Activated CD4-positive, alpha-beta T cell treated with anti-CD3 and anti-CD28 coated beads for 48 hours (primary cell): ENCODE data around the gene HSPA4.
"Not testable (repeated sequence)": the region's sequence is repeated elsewhere in the genome, so short reads cannot be mapped to it uniquely, and the experiment has no call there.

Experiments used
- DNase-seq: peaks from one replicate; pipeline ENCODE4 v3.0.0-alpha.2; 2020

The HSPA4 gene

GRCh38 chr5:133051061-133051541 lies 712 bp upstream of the HSPA4 start:
- no peak for DNase-seq

GRCh38 chr5:133052317-133053175 lies 733 bp downstream of the HSPA4 start:
- peak; percentile 83 for DNase-seq

- DNase-seq, result no peak
Measured at GRCh38 chr5:133053448-133053847, 1.6 kb downstream of the HSPA4 start.

- DNase-seq, result no peak
Measured at GRCh38 chr5:133054697-133055471, 3.1 kb downstream of the HSPA4 start.

GRCh38 chr5:133056891-133057290 lies 5.1 kb downstream of the HSPA4 start:
- no peak for DNase-seq

GRCh38 chr5:133059621-133060020 lies 7.8 kb downstream of the HSPA4 start:
- DNase-seq, result no peak

GRCh38 chr5:133062276-133062675 lies 10.5 kb downstream of the HSPA4 start:
- no peak for DNase-seq

GRCh38 chr5:133063965-133064364 lies 12.2 kb downstream of the HSPA4 start:
- no peak for DNase-seq

- DNase-seq, result no peak
Measured at GRCh38 chr5:133065471-133065870, 13.7 kb downstream of the HSPA4 start.

- no peak for DNase-seq
Measured at GRCh38 chr5:133066045-133066444, 14.2 kb downstream of the HSPA4 start.

GRCh38 chr5:133072021-133072420 lies 20.2 kb downstream of the HSPA4 start:
- no peak for DNase-seq

GRCh38 chr5:133075572-133076536 lies 24.0 kb downstream of the HSPA4 start:
- no peak for DNase-seq

GRCh38 chr5:133079048-133079447 lies 27.2 kb downstream of the HSPA4 start:
- no peak for DNase-seq

GRCh38 chr5:133081036-133081435 lies 29.2 kb downstream of the HSPA4 start:
- DNase-seq, result no peak

- no peak for DNase-seq
Measured at GRCh38 chr5:133081703-133082102, 29.9 kb downstream of the HSPA4 start.

- DNase-seq, result no peak
Measured at GRCh38 chr5:133082128-133082527, 30.3 kb downstream of the HSPA4 start.

GRCh38 chr5:133083901-133084300 lies 32.1 kb downstream of the HSPA4 start:
- no peak for DNase-seq

GRCh38 chr5:133085171-133085570 lies 33.4 kb downstream of the HSPA4 start:
- DNase-seq, result not testable (repeated sequence)

- DNase-seq, result no peak
Measured at GRCh38 chr5:133086366-133086875, 34.6 kb downstream of the HSPA4 start.

- no peak for DNase-seq
Measured at GRCh38 chr5:133088064-133088463, 36.3 kb downstream of the HSPA4 start.

GRCh38 chr5:133091034-133091433 lies 39.2 kb downstream of the HSPA4 start:
- no peak for DNase-seq

GRCh38 chr5:133106343-133106742 lies 54.5 kb downstream of the HSPA4 start:
- DNase-seq, result no peak
